Muscle layer of colon (tissue), 2 donors: ENCODE results near the gene PARD6A.

Experiments
- H3K27ac ChIP-seq: one replicate; pipeline ENCODE4 v1.7.0; 2013; ENCODE audit warnings: low read depth, mild to moderate bottlenecking, low read length, moderate library complexity
- H3K27me3 ChIP-seq, 2 donors: one replicate each; pipeline ENCODE4 v1.7.0; 2013; ENCODE audit warnings: low read length in 2 of 2, mild to moderate bottlenecking in 2 of 2; ENCODE audit not compliant: insufficient read depth in 2 of 2, control insufficient read depth in 1 of 2
- H3K36me3 ChIP-seq: one replicate; pipeline ENCODE4 v1.7.0; 2013; ENCODE audit warnings: mild to moderate bottlenecking, low read length; ENCODE audit not compliant: insufficient read depth
- H3K4me1 ChIP-seq: one replicate; pipeline ENCODE4 v1.7.0; 2013; ENCODE audit warnings: mild to moderate bottlenecking, low read length; ENCODE audit not compliant: insufficient read depth
- H3K4me3 ChIP-seq, 2 donors: one replicate each; pipeline ENCODE4 v1.7.0; 2013; ENCODE audit warnings: low read length in 2 of 2, low read depth in 1 of 2, mild to moderate bottlenecking in 1 of 2, moderate library complexity in 1 of 2
- H3K9ac ChIP-seq: one replicate; pipeline ENCODE4 v1.7.0; 2013; ENCODE audit warnings: low read length
- H3K9me3 ChIP-seq: one replicate; pipeline ENCODE4 v1.7.0; 2013; ENCODE audit warnings: mild to moderate bottlenecking, low read length
- donor health status: abdominal sarcoma.
- donor health status: Adenocarcinoma of cecum.

The PARD6A gene

DNA sequence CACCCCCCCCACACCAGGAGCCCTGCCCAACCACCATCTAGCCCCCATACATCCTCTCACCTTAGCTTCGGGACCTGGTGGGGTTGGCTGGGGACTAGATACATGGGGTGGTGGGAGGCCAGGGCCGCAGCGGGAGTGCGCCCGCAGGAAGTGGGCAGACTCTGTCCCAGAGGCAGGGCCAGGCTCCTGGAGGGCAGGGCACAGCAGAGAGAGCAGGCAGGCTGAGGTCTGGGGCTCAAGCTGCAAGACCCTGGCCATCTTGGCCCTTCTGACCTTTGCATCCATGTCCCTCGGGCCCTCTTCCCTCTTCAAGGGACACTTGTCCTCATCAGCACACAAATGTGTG is 3.1 kb downstream of the PARD6A start:
- peaks cover 39% of the 10 kb centered on the region for H3K4me1 ChIP-seq
- H3K4me3 ChIP-seq = no peak overlapping the region
- H3K27me3 ChIP-seq = no peaks in the 10 kb centered on the region
- no peaks in the 10 kb centered on the region for H3K9me3 ChIP-seq
- H3K9ac ChIP-seq = no peak overlapping the region
- peaks cover 8% of the 10 kb centered on the region for H3K36me3 ChIP-seq
- H3K27ac ChIP-seq = no peak overlapping the region

- no peak overlapping the region for H3K4me3 ChIP-seq
- no peaks in the 10 kb centered on the region for H3K9me3 ChIP-seq
- H3K9ac ChIP-seq = no peak overlapping the region
- no peak overlapping the region for H3K27ac ChIP-seq
- H3K36me3 ChIP-seq = peaks cover 8% of the 10 kb centered on the region
- H3K4me1 ChIP-seq = peaks cover 35% of the 10 kb centered on the region
- no peaks in the 10 kb centered on the region for H3K27me3 ChIP-seq
Measured at GRCh38 chr16:67664258-67664657, 3.5 kb downstream of the PARD6A start.

- no peaks in the 10 kb centered on the region for H3K27me3 ChIP-seq
- H3K4me1 ChIP-seq = peaks cover 33% of the 10 kb centered on the region
- H3K27ac ChIP-seq = no peak overlapping the region
- H3K36me3 ChIP-seq = peaks cover 8% of the 10 kb centered on the region
- no peaks in the 10 kb centered on the region for H3K9me3 ChIP-seq
- no peak overlapping the region for H3K4me3 ChIP-seq
- no peak overlapping the region for H3K9ac ChIP-seq
Measured at GRCh38 chr16:67664871-67665270, 4.1 kb downstream of the PARD6A start.

DNA sequence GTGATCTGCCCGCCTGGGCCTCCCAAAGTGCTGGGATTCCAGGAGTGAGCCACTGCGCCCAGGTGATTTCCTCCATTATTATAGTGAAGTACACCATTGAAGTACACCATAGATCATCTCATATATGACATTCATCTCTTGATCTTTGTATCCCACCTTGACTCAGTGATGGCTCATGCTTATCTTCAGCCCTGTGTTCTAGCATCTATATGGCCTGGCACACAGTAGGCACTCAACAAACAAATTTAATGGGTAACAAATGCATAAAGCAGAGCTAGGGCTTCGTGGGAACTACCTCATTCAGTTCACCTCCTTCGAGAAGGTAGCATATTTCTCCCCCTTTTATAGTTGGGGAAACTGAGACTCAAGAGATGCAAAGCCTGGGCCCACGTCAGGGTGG is 4.8 kb downstream of the PARD6A start:
- Histone ChIP-seq H3K4me1 (peaks cover 33% of the 10 kb centered on the region), H3K9me3 (no peaks in the 10 kb centered on the region), H3K9ac (no peak overlapping the region), H3K27me3 (no peaks in the 10 kb centered on the region), H3K36me3 (peaks cover 8% of the 10 kb centered on the region), H3K4me3 (peak overlapping the region; percentile 66 to 76), H3K27ac (no peak overlapping the region)

GRCh38 chr16:67666032-67666551 is 5.3 kb downstream of the PARD6A start:
- H3K9me3 ChIP-seq = no peaks in the 10 kb centered on the region
- H3K36me3 ChIP-seq = peaks cover 8% of the 10 kb centered on the region
- peaks cover 31% of the 10 kb centered on the region for H3K4me1 ChIP-seq
- H3K27ac ChIP-seq = peak overlapping the region; percentile 92
- no peak overlapping the region for H3K9ac ChIP-seq
- H3K4me3 ChIP-seq = peak overlapping the region; percentile 66 to 76
- H3K27me3 ChIP-seq = no peaks in the 10 kb centered on the region

DNA sequence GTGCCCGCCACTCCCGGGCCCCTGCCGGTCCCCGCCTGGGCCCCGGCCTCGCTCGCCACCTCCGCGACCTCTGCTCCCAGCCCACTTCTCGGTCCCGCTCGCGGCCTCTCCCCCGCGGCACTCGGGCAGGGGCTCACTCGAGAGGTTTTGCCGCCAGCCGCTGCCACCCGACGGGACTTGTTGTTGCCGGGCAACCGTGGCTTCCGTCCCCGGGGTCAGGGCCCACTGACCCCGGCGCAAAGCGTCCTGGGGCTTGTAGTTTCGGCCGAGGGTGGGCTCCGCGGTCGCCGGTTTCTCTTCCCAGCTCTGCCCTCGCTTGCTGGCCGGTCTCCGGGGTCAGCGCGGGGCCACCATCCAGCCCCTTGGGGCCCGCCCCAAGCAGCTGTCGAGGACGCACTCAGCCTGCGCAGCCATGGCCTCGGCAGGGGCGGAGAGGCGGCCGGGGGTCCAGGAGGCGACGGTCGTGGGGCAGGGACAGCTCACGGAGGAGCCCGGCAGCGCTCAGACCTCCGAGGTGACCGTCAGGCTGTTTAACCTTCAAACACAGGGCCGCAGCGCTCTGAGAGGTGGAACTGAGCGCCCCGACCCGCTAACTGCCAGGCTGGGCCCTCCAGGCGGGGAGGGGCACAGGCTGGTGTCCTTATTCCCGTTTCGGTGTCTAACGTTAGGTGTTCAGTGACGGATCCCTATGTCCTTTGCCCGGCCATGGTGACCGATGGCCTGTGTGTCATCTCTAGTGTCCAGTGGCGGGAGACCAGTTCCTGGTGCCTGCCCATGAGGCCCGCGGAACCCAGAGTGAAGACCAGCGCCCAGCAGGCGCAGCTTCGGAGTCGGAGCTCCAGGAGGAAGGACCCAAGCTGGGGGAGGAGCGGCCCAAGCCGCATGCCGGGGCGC is 6.0 kb downstream of the PARD6A start, which contains the start of the genes C16orf86 and ENKD1:
TSS of gene C16orf86 (plus strand) at position 256 of the 894 bp plus-strand sequence. CDS start at position 413, 157 bp downstream.
TSS of gene ENKD1 (minus strand) at position 192 of the 894 bp plus-strand sequence. CDS start 308 bp downstream, outside the sequence.
- H3K9ac ChIP-seq = peak within 1 kb of the TSS; percentile 65
- H3K27ac ChIP-seq = peak within 1 kb of the TSS; percentile 92
- peaks cover 8% of the 10 kb centered on the region for H3K36me3 ChIP-seq
- no peaks in the 10 kb centered on the region for H3K9me3 ChIP-seq
- peaks cover 24% of the 10 kb centered on the region for H3K4me1 ChIP-seq
- H3K27me3 ChIP-seq = no peaks in the 10 kb centered on the region
- peak within 1 kb of the TSS; percentile 66 to 76 for H3K4me3 ChIP-seq

- H3K4me1 ChIP-seq = peaks cover 25% of the 10 kb centered on the region
- H3K4me3 ChIP-seq = peak overlapping the region in 1 of 2 donors; percentile 76
- peak overlapping the region; percentile 92 for H3K27ac ChIP-seq
- H3K36me3 ChIP-seq = peaks cover 8% of the 10 kb centered on the region
- H3K9ac ChIP-seq = peak overlapping the region; percentile 65
- H3K27me3 ChIP-seq = no peaks in the 10 kb centered on the region
- H3K9me3 ChIP-seq = no peaks in the 10 kb centered on the region
Measured at GRCh38 chr16:67667453-67667816, 6.7 kb downstream of the PARD6A start.

- no peaks in the 10 kb centered on the region for H3K9me3 ChIP-seq
- H3K36me3 ChIP-seq = peaks cover 5% of the 10 kb centered on the region
- no peak overlapping the region for H3K9ac ChIP-seq
- no peaks in the 10 kb centered on the region for H3K27me3 ChIP-seq
- H3K4me3 ChIP-seq = peak overlapping the region in 1 of 2 donors; percentile 76
- peak overlapping the region; percentile 92 for H3K27ac ChIP-seq
- peaks cover 27% of the 10 kb centered on the region for H3K4me1 ChIP-seq
Measured at GRCh38 chr16:67667817-67668494, 7.2 kb downstream of the PARD6A start.

GRCh38 chr16:67668495-67669157 is 7.9 kb downstream of the PARD6A start:
- Histone ChIP-seq H3K4me3 (no peak overlapping the region), H3K9me3 (no peaks in the 10 kb centered on the region), H3K27me3 (no peaks in the 10 kb centered on the region), H3K36me3 (no peaks in the 10 kb centered on the region), H3K4me1 (peaks cover 34% of the 10 kb centered on the region), H3K27ac (peak overlapping the region; percentile 92), H3K9ac (no peak overlapping the region)

- peaks cover 42% of the 10 kb centered on the region for H3K4me1 ChIP-seq
- H3K4me3 ChIP-seq = no peak overlapping the region
- no peak overlapping the region for H3K27ac ChIP-seq
- H3K9me3 ChIP-seq = no peaks in the 10 kb centered on the region
- H3K36me3 ChIP-seq = no peaks in the 10 kb centered on the region
- H3K9ac ChIP-seq = no peak overlapping the region
- H3K27me3 ChIP-seq = no peaks in the 10 kb centered on the region
Measured at GRCh38 chr16:67669499-67670101, 8.8 kb downstream of the PARD6A start.

DNA sequence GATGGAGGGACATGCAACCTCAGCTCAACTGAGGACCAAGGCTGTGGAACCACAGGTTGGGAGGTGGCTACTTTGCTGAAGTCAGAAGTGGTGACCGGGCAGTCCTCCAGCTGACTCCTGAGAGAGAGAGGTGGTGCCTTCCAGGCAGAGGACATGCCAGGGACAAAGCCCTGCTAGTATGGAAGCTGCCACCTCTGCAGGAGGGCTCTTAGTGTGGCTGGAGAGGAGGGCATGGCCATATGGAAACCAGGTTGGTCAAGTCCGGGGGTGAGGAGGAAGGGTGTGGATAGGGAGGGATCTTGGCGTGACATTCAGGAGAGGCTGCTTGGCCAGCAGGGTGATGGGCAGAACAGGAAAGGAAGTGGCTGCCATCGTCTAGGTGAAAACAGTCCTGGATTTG is 11.5 kb downstream of the PARD6A start:
- H3K9me3 ChIP-seq = no peaks in the 10 kb centered on the region
- no peaks in the 10 kb centered on the region for H3K36me3 ChIP-seq
- H3K27ac ChIP-seq = no peak overlapping the region
- peaks cover 34% of the 10 kb centered on the region for H3K4me1 ChIP-seq
- H3K27me3 ChIP-seq = no peaks in the 10 kb centered on the region
- H3K9ac ChIP-seq = no peak overlapping the region
- H3K4me3 ChIP-seq = no peak overlapping the region
